H1 (cell line): ENCODE measurements around the gene CRNN. TPM values are rescaled to one million over a fixed set of nuclear protein-coding genes. Genes with fewer than 3 reads are reported as not detected.

Source experiments
- EP300 ChIP-seq, 2 experiments: IDR thresholded peaks; 1 replicate in 1 of 2; 2 replicates in 1 of 2; pipeline ENCODE4 v1.6.1; 2011 to 2012; ENCODE audit warnings: low read depth in 2 of 2, low read length in 2 of 2, mild to moderate bottlenecking in 2 of 2, borderline replicate concordance in 1 of 2, inconsistent platforms in 1 of 2, moderate library complexity in 1 of 2
- HDAC2 ChIP-seq, 2 experiments: fragments of 300-600 bp in 1 of 2; sonication (generic) in 1 of 2; IDR thresholded peaks; 2 replicates each; pipeline ENCODE4 v1.6.1; 2011 to 2012; ENCODE audit warnings: low read depth in 2 of 2, low read length in 2 of 2, mild to moderate bottlenecking in 2 of 2, moderate library complexity in 2 of 2, borderline replicate concordance in 1 of 2, inconsistent platforms in 1 of 2
- KDM5A ChIP-seq: fragments of 200-600 bp; IDR thresholded peaks from 2 replicates; pipeline ENCODE4 v1.7.1; 2012; ENCODE audit warnings: mild to moderate bottlenecking, low read length, inconsistent platforms, mixed read lengths
- SIRT6 ChIP-seq: IDR thresholded peaks from one replicate; pipeline ENCODE4 v1.7.1; 2012; ENCODE audit warnings: low read length, inconsistent platforms
- polyA plus RNA-seq, 7 experiments: library from polyadenylated mRNA; depleted of rRNA in 3 of 7; stranded (reverse) in 5 of 7; unstranded in 2 of 7; fragments of >200 nt in 5 of 7; fragments of 200-250 nt in 2 of 7; gene quantifications; 1 replicate in 5 of 7; 2 replicates in 1 of 7; 4 replicates in 1 of 7; pipeline versions ENCODE4 v1.2.1 to v1.2.3, GENCODE V29; 2011 to 2013; ENCODE audit warnings: missing spikeins in 2 of 7, mixed read lengths in 2 of 7
- total RNA-seq: library from RNA; stranded (reverse); fragmentation: NEBNext Ultra II Directional; extraction: Animal tissue kit (Norgen Biotek cat#: 25700); gene quantifications from 2 replicates; pipeline ENCODE4 v1.2.1, GENCODE V29; 2021

CRNN gene
- total and polyA plus RNA-seq, 2 of the 8 experiments (the other 6 are each of a cell fraction or from before 2014, with no cell fraction given), result not detected

DNA sequence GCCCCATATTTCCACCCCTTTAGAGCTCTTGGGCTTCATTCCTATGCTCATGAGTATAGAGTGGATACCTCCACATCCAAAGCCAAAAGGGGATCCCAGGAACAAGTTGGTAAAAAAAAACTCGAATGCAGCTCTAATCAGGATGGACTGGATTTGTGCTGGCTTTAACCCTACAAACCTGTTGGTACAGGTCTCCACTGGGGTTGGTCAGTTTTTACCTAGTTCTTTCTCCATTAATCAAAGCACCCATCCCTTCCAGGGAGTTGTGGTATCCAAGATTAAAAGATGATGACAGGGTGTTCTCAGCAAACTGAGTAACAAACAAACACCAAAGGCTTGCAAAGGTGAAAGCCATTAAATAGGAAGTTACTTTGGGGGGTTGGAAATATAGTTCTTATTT lies 5.9 kb upstream of the CRNN start (continued):
- TF ChIP-seq SIRT6, result no peak
- no peak for TF ChIP-seq EP300 (IDR thresholded peaks at IDR 0.05; ENCODE audit: borderline replicate concordance in 1 of 2, low read depth in 2 of 2, low read length in 2 of 2)
- TF ChIP-seq HDAC2 (IDR thresholded peaks at IDR 0.05; ENCODE audit: borderline replicate concordance in 1 of 2, low read depth in 2 of 2, low read length in 2 of 2), result no peak
- TF ChIP-seq KDM5A, result no peak
